Measurements from ENCODE around the gene THADA. TPM values are rescaled to one million over a fixed set of nuclear protein-coding genes. Genes with fewer than 3 reads are reported as not detected.

The THADA gene
- total RNA-seq, 1 donor from 2014 or later, result 41.2 TPM

DNA sequence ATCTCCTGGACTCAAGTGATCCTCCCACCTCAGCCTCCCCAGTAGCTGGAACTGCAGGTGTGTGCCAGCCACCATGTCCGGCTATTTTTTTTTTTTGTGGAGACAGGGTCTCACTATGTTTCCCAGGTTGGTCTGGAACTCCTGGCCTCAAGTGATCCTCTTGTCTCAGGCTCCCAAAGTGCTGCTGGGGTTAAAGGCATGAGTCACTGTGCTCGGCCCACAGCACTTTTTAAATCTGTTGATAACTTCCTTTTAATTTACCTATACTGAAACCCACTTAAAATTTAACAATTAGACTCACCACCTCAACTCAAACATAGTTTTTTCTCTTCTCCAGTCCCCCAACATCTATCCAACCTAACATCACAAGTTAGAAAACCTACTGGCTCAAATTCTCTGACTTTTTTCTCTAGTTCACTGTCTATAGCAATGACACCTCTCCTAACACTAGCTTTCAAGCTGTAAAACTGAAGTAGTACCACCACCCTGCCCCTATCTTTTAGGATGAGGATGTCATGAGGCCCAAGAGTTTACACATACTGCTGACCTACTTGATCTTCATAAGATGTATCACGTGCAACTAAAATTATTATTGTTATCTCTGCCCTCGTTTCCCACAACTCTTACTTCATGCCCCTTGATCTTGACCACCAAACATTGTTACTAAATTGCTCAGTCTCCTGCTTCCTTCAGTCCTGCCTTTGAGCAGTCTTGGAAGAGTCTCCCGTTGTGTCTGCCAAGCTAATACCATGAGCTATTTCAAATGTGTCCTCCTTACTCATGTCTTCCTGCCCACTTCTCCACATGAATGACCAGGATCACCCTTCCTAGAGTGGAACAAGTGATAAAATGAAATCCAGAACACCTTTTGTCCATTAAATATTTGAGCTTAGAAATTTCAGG is 227.1 kb downstream of the THADA start:
- peaks cover 20% of the 10 kb centered on the region for H3K4me1 ChIP-seq
- H3K36me3 ChIP-seq, result no peaks in the 10 kb centered on the region
- no peak overlapping the region for H3K4me3 ChIP-seq
- no peak overlapping the region for H3K27ac ChIP-seq
- no peak for DNase-seq
- TF ChIP-seq, protein P1, sequence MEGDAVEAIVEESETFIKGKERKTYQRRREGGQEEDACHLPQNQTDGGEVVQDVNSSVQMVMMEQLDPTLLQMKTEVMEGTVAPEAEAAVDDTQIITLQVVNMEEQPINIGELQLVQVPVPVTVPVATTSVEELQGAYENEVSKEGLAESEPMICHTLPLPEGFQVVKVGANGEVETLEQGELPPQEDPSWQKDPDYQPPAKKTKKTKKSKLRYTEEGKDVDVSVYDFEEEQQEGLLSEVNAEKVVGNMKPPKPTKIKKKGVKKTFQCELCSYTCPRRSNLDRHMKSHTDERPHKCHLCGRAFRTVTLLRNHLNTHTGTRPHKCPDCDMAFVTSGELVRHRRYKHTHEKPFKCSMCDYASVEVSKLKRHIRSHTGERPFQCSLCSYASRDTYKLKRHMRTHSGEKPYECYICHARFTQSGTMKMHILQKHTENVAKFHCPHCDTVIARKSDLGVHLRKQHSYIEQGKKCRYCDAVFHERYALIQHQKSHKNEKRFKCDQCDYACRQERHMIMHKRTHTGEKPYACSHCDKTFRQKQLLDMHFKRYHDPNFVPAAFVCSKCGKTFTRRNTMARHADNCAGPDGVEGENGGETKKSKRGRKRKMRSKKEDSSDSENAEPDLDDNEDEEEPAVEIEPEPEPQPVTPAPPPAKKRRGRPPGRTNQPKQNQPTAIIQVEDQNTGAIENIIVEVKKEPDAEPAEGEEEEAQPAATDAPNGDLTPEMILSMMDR (IDR thresholded peaks at IDR 0.05), result no peak
- H3K27me3 ChIP-seq (ENCODE audit: low read depth), result no peaks in the 10 kb centered on the region
- intact Hi-C loops (cut with DNase I), result no loop called here
- no peaks in the 10 kb centered on the region for H3K9me3 ChIP-seq
- ATAC-seq, result no peak

DNA sequence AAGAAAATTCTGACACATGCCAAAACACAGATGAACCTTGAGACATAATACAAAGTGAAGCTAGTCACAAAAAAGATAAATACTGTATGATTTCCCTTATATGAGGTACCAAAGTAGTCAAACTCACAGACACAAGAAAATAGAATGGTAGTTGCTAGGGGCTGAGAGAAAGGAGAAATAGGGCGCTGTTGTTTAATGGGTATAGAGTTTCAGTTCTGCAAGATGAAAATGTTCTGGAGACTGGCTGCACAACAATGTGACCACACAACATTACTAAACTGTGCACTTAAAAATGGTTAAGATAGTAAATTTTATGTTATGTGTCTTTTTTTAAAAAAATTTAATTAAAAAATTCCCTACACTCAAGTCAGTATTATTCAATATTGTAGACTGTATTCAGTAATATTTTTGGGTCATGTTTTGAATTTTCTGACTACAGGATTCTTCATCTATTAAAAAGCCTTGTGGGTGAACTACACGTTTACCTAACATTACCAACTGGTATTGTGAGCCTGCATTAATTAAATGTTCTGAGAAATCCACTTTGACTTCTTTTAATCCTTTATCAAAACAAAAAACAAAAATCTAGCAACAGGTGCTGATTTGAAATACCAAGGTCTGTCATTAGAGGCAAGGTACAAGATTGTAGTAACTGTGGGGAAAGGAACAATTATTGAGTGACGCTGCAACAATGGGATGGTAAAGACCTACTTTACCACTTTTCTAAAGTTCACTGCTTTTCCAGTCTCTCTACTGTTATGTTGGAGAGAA is 228.6 kb downstream of the THADA start:
- peak in 1 of 2 donors; percentile 51 for ATAC-seq
- Histone ChIP-seq H3K27ac (no peak overlapping the region), H3K4me1 (peaks cover 20% of the 10 kb centered on the region), H3K36me3 (no peaks in the 10 kb centered on the region), H3K27me3 (ENCODE audit: low read depth) (no peaks in the 10 kb centered on the region), H3K4me3 (no peak overlapping the region), H3K9me3 (no peaks in the 10 kb centered on the region)
- intact Hi-C loops (cut with DNase I), result no loop called here
- TF ChIP-seq, protein P1 (IDR thresholded peaks at IDR 0.05), result no peak
- DNase-seq, result no peak

DNA sequence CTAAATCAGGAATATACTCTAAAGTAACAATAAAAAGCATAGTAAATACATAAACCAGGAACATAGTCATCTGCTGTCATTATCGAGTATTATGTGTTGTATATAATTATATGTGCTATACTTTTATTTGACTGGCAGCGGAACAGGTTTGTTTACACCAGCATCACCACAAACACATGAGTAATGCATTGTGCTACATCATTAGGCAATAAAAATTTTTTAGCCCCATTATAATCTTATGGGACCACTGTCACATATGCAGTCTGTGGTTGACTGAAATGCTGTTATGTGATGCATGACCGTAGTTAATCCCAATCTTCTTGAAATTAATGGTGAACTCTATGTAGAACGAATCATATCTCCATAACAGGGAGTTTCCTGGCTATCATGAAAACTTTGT is 232.7 kb downstream of the THADA start:
- ATAC-seq, result no peak
- H3K27ac ChIP-seq, result no peak overlapping the region
- TF ChIP-seq, protein P1 (IDR thresholded peaks at IDR 0.05), result no peak

DNA sequence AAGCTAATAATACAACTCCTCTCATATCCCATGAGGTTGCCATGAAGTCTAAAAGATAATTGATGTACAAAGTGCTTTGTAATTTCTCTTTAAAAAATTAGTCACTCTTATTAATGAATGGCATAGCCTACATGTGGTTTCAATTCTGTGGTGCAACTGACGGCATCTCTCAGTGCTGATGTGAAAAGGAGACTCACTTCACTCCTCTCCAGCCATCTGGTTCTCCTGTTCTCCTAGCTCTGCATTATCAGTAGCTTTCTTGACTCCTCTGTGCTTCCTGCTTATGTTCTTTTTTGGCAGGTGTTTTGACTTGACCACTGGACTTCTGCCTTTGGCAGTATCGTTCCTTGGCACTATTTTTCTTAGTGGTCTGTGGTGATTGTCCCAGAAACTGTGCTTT is 234.6 kb downstream of the THADA start:
- Histone ChIP-seq H3K27ac (no peak overlapping the region), H3K9me3 (no peaks in the 10 kb centered on the region), H3K4me3 (no peak overlapping the region), H3K36me3 (no peaks in the 10 kb centered on the region), H3K27me3 (ENCODE audit: low read depth) (no peaks in the 10 kb centered on the region), H3K4me1 (no peaks in the 10 kb centered on the region)
- no peak for DNase-seq
- intact Hi-C loops (cut with DNase I), result no loop called here
- ATAC-seq, result no peak
- TF ChIP-seq, protein P1 (IDR thresholded peaks at IDR 0.05), result no peak

More for the DNA sequence above, 232.7 kb downstream of the THADA start:
- Histone ChIP-seq H3K27me3 (ENCODE audit: low read depth) (no peaks in the 10 kb centered on the region), H3K9me3 (no peaks in the 10 kb centered on the region), H3K4me1 (no peaks in the 10 kb centered on the region), H3K36me3 (no peaks in the 10 kb centered on the region), H3K4me3 (no peak overlapping the region)
- intact Hi-C loops (cut with DNase I), result no loop called here
- DNase-seq, result no peak

DNA sequence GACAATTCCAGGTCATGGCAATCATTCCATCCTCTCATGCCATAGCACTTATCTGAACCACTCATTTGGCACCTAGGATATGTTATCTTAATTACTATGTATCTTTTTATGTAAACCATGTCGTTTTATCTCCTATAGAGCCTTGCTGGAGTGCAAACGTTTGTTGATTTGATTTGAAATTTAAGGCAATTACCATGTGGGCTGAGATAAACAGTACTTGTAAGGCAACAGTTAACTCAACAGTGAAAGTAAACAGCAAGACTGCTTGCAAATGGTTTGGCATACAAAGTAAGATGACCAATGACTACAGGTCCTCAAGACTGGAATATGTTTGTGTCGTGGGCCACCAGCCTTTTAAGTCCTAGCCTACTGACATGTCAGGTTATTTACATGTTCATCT is 235.7 kb downstream of the THADA start:
- Histone ChIP-seq H3K27me3 (ENCODE audit: low read depth) (no peaks in the 10 kb centered on the region), H3K9me3 (no peaks in the 10 kb centered on the region), H3K4me3 (no peak overlapping the region), H3K36me3 (no peaks in the 10 kb centered on the region), H3K4me1 (no peaks in the 10 kb centered on the region), H3K27ac (no peak overlapping the region)
- TF ChIP-seq, protein P1 (IDR thresholded peaks at IDR 0.05), result no peak
- DNase-seq, result no peak
- ATAC-seq, result no peak
- intact Hi-C loops (cut with DNase I), result no loop called here
